Keratinocyte (primary cell): ENCODE results near the gene GRM1. TPM values are rescaled to one million over a fixed set of nuclear protein-coding genes. Genes with fewer than 3 reads are reported as not detected.

Experiments used
- DNase-seq: peaks from one replicate; pipeline ENCODE4 v3.0.0-alpha.2; 2011; ENCODE audit warnings: low read depth, missing footprints, low spot score
- FAIRE-seq: peaks from 2 replicates; lab custom pipeline; 2011; peaks lifted over from hg19 to GRCh38; lab: Jason Lieb, UNC
- H2AFZ ChIP-seq: 2 replicates; pipeline ENCODE4 v1.6.0; 2012; ENCODE audit warnings: low read length, control low read depth, inconsistent platforms; ENCODE audit not compliant: control insufficient read depth
- H3K27ac ChIP-seq: 2 replicates; pipeline ENCODE4 v1.5.1; 2011; ENCODE audit warnings: low read length; ENCODE audit not compliant: control insufficient read depth, insufficient read depth
- H3K27me3 ChIP-seq: 3 replicates; pipeline ENCODE4 v1.6.0; 2011; ENCODE audit warnings: low read length; ENCODE audit not compliant: control insufficient read depth, insufficient read depth; ENCODE audit errors: extremely low read depth
- H3K36me3 ChIP-seq, 2 experiments: 2 replicates in 1 of 2; 3 replicates in 1 of 2; pipeline ENCODE4 v1.5.1; 2011; ENCODE audit warnings: low read length in 2 of 2, mild to moderate bottlenecking in 1 of 2; ENCODE audit not compliant: control insufficient read depth in 2 of 2, insufficient read depth in 2 of 2; ENCODE audit errors: extremely low read depth in 1 of 2
- H3K4me1 ChIP-seq: 3 replicates; pipeline ENCODE4 v1.5.1; 2011; ENCODE audit warnings: low read length; ENCODE audit not compliant: control insufficient read depth, insufficient read depth; ENCODE audit errors: extremely low read depth
- H3K4me2 ChIP-seq: 3 replicates; pipeline ENCODE4 v1.6.0; 2011; ENCODE audit warnings: low read depth, low read length; ENCODE audit not compliant: control insufficient read depth, insufficient read depth; ENCODE audit errors: extremely low read depth
- H3K4me3 ChIP-seq, 3 experiments: fragments of 200-600 bp in 1 of 3; sonication (generic) in 1 of 3; 2 replicates in 2 of 3; 3 replicates in 1 of 3; pipeline ENCODE4 v1.5.1; 2011 to 2016; ENCODE audit warnings: low read length in 3 of 3, mild to moderate bottlenecking in 3 of 3, control low read depth in 2 of 3, inconsistent platforms in 1 of 3, low read depth in 1 of 3, mixed read lengths in 1 of 3, mixed run types in 1 of 3, moderate library complexity in 1 of 3; ENCODE audit not compliant: control insufficient read depth in 2 of 3, insufficient read depth in 2 of 3; ENCODE audit errors: extremely low read depth in 1 of 3
- H3K79me2 ChIP-seq: 2 replicates; pipeline ENCODE4 v1.6.0; 2012; ENCODE audit warnings: low read length; ENCODE audit not compliant: control insufficient read depth, insufficient read depth
- H3K9ac ChIP-seq: 3 replicates; pipeline ENCODE4 v1.6.0; 2011; ENCODE audit warnings: low read length; ENCODE audit not compliant: control insufficient read depth, insufficient read depth; ENCODE audit errors: extremely low read depth
- H3K9me1 ChIP-seq: 3 replicates; pipeline ENCODE4 v1.6.0; 2011; ENCODE audit warnings: low read length; ENCODE audit not compliant: control insufficient read depth, insufficient read depth; ENCODE audit errors: extremely low read depth
- H3K9me3 ChIP-seq: 2 replicates; pipeline ENCODE4 v1.5.1; 2012; ENCODE audit warnings: low read depth, low read length; ENCODE audit not compliant: control insufficient read depth
- H4K20me1 ChIP-seq: 3 replicates; pipeline ENCODE4 v1.6.0; 2011; ENCODE audit warnings: low read length; ENCODE audit not compliant: control insufficient read depth, insufficient read depth; ENCODE audit errors: extremely low read depth
- CTCF ChIP-seq, 3 experiments: IDR thresholded peaks in 1 of 3; conservative IDR thresholded peaks in 1 of 3; optimal IDR thresholded peaks in 1 of 3; 2 replicates in 2 of 3; 3 replicates in 1 of 3; pipeline versions ENCODE3 to v1.5.1; 2011; ENCODE audit warnings: low read length in 3 of 3, mild to moderate bottlenecking in 3 of 3, moderate library complexity in 2 of 3, control low read depth in 1 of 3, inconsistent platforms in 1 of 3; ENCODE audit not compliant: insufficient read depth in 2 of 3; ENCODE audit errors: extremely low read depth in 1 of 3
- EZH2 ChIP-seq: IDR thresholded peaks from one replicate; pipeline ENCODE4 v1.6.1; 2012; ENCODE audit warnings: inconsistent platforms, mild to moderate bottlenecking, low read length, moderate library complexity
- dilution Hi-C: fragments of 300-500 bp; cut with MboI; formaldehyde crosslinking; loops from one replicate; pipeline ENCODE4 v1.7.0; 2020; ENCODE audit warnings: low sequenced_read_pairs; ENCODE audit not compliant: extremely low pct_ligation_motif_present
- polyA plus RNA-seq, 5 experiments: library from polyadenylated mRNA; depleted of rRNA in 3 of 5; stranded (reverse) in 3 of 5; stranded (forward) in 1 of 5; unstranded in 1 of 5; fragments of >200 nt; gene quantifications; 1 replicate in 1 of 5; 2 replicates in 3 of 5; 3 replicates in 1 of 5; pipeline versions ENCODE4 v1.2.1 to v1.2.3, GENCODE V29; 2011 to 2012; ENCODE audit warnings: missing spikeins in 2 of 5, low read depth in 1 of 5, low replicate concordance in 1 of 5

Gene GRM1
- polyA plus RNA-seq, 1 donor (not counting 4 experiments of a cell fraction or from before 2014, with no cell fraction given), result not detected

- TF ChIP-seq EZH2, result no peak
- no peak for TF ChIP-seq CTCF (optimal IDR thresholded peaks at IDR 0.05 in 1 of 3, IDR thresholded peaks at IDR 0.05 in 1 of 3, conservative IDR thresholded peaks at IDR 0.05 in 1 of 3; ENCODE audit: extremely low read depth in 1 of 3, insufficient read depth in 2 of 3, low read length in 3 of 3)
- H4K20me1 ChIP-seq, result no peaks in the 10 kb centered on the region
- H3K4me2 ChIP-seq, result no peak overlapping the region
- H3K9ac ChIP-seq, result no peak overlapping the region
- dilution Hi-C loops, result no loop called here
- H3K4me3 ChIP-seq, result no peak overlapping the region
- no peak overlapping the region for H2AFZ ChIP-seq
- DNase-seq (no peak), FAIRE-seq (no peak)
- H3K27me3 ChIP-seq, result no peaks in the 10 kb centered on the region
- H3K27ac ChIP-seq, result no peak overlapping the region
- H3K36me3 ChIP-seq, result no peaks in the 10 kb centered on the region
- no peaks in the 10 kb centered on the region for H3K4me1 ChIP-seq
- no peaks in the 10 kb centered on the region for H3K9me1 ChIP-seq
- H3K9me3 ChIP-seq, result no peaks in the 10 kb centered on the region
- no peaks in the 10 kb centered on the region for H3K79me2 ChIP-seq
These were observed 173.7 kb downstream of the GRM1 start for GRCh38 chr6:146202570-146202969.

DNA sequence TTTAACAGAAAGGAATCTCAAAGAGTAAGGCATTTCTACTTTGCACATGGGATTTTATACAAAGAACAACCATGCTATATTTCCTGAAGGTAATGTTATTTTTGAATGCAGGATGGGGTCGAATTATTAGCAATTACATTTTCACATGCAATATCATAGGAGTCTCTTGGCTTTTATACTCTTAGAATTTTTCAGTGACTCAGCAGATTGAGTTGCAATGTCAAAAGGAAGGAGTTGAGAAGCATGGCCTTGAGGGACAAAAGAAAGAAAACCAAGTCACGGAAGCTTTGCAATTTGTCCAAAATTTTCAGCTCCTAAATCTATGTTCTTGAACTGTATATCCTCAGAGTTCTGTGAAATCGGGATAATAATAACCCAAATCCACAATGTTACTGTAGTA is 181.1 kb downstream of the GRM1 start:
- no peak overlapping the region for H3K27ac ChIP-seq
- FAIRE-seq (no peak), DNase-seq (no peak)
- H3K79me2 ChIP-seq, result no peaks in the 10 kb centered on the region
- H3K9me1 ChIP-seq, result no peaks in the 10 kb centered on the region
- H3K4me2 ChIP-seq, result no peak overlapping the region
- H2AFZ ChIP-seq, result no peak overlapping the region
- no peaks in the 10 kb centered on the region for H3K36me3 ChIP-seq
- H4K20me1 ChIP-seq, result no peaks in the 10 kb centered on the region
- no peaks in the 10 kb centered on the region for H3K4me1 ChIP-seq
- dilution Hi-C loops, result no loop called here
- H3K4me3 ChIP-seq, result no peak overlapping the region
- no peaks in the 10 kb centered on the region for H3K27me3 ChIP-seq
- no peaks in the 10 kb centered on the region for H3K9me3 ChIP-seq
- no peak for TF ChIP-seq CTCF (optimal IDR thresholded peaks at IDR 0.05 in 1 of 3, IDR thresholded peaks at IDR 0.05 in 1 of 3, conservative IDR thresholded peaks at IDR 0.05 in 1 of 3; ENCODE audit: extremely low read depth in 1 of 3, insufficient read depth in 2 of 3, low read length in 3 of 3)
- TF ChIP-seq EZH2, result no peak
- H3K9ac ChIP-seq, result no peak overlapping the region
